Measurements from ENCODE around the gene PLEKHA3. TPM values are rescaled to one million over a fixed set of nuclear protein-coding genes. Genes with fewer than 3 reads are reported as not detected.
A peak's percentile ranks its signal among the peaks of the same experiment; 100 is the strongest.

PLEKHA3 gene
- total and polyA plus RNA-seq, 12 donors = 1.8 to 96.4 (median 30.7) TPM

DNA sequence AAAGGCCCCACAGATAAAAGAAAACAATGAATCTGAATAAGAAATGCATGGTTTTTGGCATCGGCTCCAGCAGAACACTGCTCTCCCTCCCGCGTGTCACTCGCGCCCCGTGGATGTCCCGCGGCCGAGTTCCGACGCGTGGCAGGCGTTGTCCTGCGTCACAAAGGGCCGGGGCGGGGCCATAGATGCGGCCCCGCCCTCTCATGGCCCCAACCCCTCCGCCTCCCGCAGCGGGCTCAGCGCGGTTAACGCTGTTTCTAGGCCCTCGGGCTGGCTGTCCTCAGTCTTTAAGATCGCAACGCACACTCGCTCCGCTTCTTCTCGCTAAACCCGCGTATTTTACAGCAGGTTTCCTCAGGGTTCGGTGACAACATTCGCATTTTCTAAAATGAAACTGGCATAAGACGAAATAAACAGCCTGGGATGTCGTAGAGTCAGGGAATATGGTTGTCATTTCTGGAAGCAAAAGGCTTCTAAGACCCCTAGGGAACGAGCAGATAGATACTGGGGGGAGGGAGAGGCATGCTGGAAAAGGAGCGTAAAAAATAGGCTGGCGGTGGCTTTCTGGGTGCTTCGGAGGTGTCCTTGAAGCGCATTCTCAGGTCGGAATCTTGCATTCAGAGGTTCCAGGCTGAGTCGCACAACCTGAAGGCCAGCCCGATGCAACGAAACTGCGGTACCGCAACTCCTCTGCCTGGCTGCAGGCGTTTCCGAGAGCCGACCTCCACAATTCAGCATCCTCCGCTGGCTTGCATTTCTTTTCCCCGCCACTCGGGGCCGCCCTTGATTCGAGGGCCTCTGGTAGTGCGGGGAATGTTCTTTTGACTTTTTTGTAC is 1.6 kb upstream of the PLEKHA3 start, which contains the start of gene FKBP7:
FKBP7 (minus strand) TSS at position 162 of the 836 bp plus-strand sequence; CDS start at position 61, 101 bp downstream.
- intact Hi-C loops (cut with DNase I) = no loop called here
- 1% methylated on average over 28 to 56 of the region's 56 CpGs for WGBS, 4 donors
- peak; percentile 84 to 94 (median 89) for DNase-seq
- H3K4me3 ChIP-seq = peak within 1 kb of the TSS; percentile 14 to 91 (median 80)
- TF ChIP-seq, protein P1, sequence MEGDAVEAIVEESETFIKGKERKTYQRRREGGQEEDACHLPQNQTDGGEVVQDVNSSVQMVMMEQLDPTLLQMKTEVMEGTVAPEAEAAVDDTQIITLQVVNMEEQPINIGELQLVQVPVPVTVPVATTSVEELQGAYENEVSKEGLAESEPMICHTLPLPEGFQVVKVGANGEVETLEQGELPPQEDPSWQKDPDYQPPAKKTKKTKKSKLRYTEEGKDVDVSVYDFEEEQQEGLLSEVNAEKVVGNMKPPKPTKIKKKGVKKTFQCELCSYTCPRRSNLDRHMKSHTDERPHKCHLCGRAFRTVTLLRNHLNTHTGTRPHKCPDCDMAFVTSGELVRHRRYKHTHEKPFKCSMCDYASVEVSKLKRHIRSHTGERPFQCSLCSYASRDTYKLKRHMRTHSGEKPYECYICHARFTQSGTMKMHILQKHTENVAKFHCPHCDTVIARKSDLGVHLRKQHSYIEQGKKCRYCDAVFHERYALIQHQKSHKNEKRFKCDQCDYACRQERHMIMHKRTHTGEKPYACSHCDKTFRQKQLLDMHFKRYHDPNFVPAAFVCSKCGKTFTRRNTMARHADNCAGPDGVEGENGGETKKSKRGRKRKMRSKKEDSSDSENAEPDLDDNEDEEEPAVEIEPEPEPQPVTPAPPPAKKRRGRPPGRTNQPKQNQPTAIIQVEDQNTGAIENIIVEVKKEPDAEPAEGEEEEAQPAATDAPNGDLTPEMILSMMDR (IDR thresholded peaks at IDR 0.05) = peak; percentile 45 to 83 (median 71)
- peak; percentile 36 to 77 for TF ChIP-seq POLR2A (IDR thresholded peaks at IDR 0.05)
- no peaks in the 10 kb centered on the region for H3K27me3 ChIP-seq
- H3K4me1 ChIP-seq (replicated peaks in 1 of 2) = peaks cover 28 to 46% of the 10 kb centered on the region in 2 donors
- H3K27ac ChIP-seq = peak within 1 kb of the TSS; percentile 73 to 99 (median 95)
- no peaks in the 10 kb centered on the region for H3K9me3 ChIP-seq (replicated peaks in 1 of 3)
- no peaks in the 10 kb centered on the region for H3K36me3 ChIP-seq (replicated peaks in 1 of 2)

DNA sequence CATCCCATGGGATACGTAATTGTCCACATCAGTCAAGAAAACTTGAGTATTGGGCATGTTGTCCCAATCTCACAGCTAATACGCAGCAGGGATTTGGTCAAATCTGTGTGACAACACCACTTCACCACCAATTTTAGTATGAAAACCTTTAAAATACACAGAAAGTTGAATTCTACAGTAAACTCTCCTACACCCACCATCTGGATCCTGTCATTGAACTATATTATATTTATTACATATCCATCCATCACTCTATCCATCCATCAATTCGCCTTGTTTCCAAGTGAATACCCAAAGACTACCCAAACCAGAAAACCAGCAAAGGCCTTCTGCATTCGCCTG is 1.0 kb upstream of the PLEKHA3 start:
- Histone ChIP-seq H3K36me3 (replicated peaks in 1 of 2) (no peaks in the 10 kb centered on the region), H3K4me3 (peak overlapping the region in 2 of 4 donors; percentile 79 to 91), H3K27ac (peak overlapping the region; percentile 73 to 99 (median 95)), H3K27me3 (no peaks in the 10 kb centered on the region), H3K4me1 (replicated peaks in 1 of 2) (peaks cover 31 to 52% of the 10 kb centered on the region in 2 donors), H3K9me3 (replicated peaks in 1 of 3) (no peaks in the 10 kb centered on the region)
- DNase-seq = no peak
- 34 to 74% (median 48%) methylated on average over 3 to 4 of the region's 4 CpGs for WGBS, 4 donors
- no peak for TF ChIP-seq POLR2A (IDR thresholded peaks at IDR 0.05)
- TF ChIP-seq, protein P1 (IDR thresholded peaks at IDR 0.05) = peak in 1 of 6 experiments; percentile 18
- intact Hi-C loops (cut with DNase I) = no loop called here

DNA sequence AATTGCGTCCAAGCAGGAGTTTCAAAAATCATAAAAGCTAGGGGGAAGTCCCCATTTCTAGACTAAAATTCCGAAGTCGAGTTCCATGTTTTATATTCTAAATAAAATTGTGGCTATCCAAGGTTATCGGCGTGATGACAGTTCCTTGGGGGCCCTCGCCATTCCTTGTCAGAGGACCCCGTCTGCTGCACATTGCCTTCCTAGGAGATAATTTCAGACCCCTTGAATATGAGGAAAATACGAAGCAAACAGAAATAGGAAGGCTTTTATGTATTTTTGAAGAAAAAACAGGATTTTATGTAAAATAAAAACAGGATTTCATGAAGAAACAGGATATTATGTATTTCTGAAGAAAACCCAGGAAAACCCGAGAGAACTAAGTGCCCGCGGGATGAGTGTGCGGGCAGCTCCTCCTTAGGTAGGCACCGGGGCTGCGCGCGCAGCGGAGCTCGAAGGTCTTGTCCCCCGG is 465 bp upstream of the PLEKHA3 start:
- WGBS, 4 donors = 12 to 17% (median 15%) methylated on average over 19 of the region's 19 CpGs
- intact Hi-C loops (cut with DNase I) = no loop called here
- Histone ChIP-seq H3K4me3 (peak overlapping the region in 1 of 4 donors; percentile 91), H3K9me3 (replicated peaks in 1 of 3) (no peaks in the 10 kb centered on the region), H3K27ac (peak overlapping the region; percentile 73 to 99 (median 95)), H3K36me3 (replicated peaks in 1 of 2) (no peaks in the 10 kb centered on the region), H3K27me3 (no peaks in the 10 kb centered on the region), H3K4me1 (replicated peaks in 1 of 2) (peaks cover 37 to 57% of the 10 kb centered on the region in 2 donors)
- TF ChIP-seq, protein P1 (IDR thresholded peaks at IDR 0.05) = no peak
- no peak for TF ChIP-seq POLR2A (IDR thresholded peaks at IDR 0.05)
- DNase-seq = no peak

DNA sequence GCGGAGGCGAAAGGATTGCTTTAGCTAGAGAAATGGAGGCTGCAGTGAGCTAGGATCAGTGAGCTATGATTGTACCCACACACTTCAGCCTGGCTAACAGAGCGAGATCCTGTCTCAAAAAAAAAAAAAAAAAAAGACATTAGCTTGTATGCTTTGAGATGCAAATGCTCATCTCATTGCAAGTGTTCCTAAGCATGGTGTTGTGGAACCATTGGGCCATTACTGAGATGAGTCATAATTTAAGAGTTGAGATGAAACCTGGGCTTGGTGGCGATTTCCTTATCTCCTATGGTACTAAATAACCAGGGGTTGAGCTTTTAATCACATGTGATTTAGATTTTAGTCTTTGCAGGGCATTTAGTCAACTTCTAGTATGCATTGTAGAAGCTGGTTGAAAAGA is 2.2 kb downstream of the PLEKHA3 start:
- H3K4me1 ChIP-seq (replicated peaks in 1 of 2) = peaks cover 42 to 63% of the 10 kb centered on the region in 2 donors
- no peak for DNase-seq
- TF ChIP-seq POLR2A (IDR thresholded peaks at IDR 0.05) = no peak
- TF ChIP-seq, protein P1 (IDR thresholded peaks at IDR 0.05) = no peak
- H3K27me3 ChIP-seq = no peaks in the 10 kb centered on the region
- H3K27ac ChIP-seq = no peak overlapping the region
- H3K4me3 ChIP-seq = no peak overlapping the region
- intact Hi-C loops (cut with DNase I) = no loop called here
- WGBS, 4 donors = 83 to 92% (median 87%) methylated on average over 4 of the region's 4 CpGs
- no peaks in the 10 kb centered on the region for H3K9me3 ChIP-seq (replicated peaks in 1 of 3)
- H3K36me3 ChIP-seq (replicated peaks in 1 of 2) = no peaks in the 10 kb centered on the region
